H1 (cell line): ENCODE results near the gene RAB7B. TPM values are rescaled to one million over a fixed set of nuclear protein-coding genes. Genes with fewer than 3 reads are reported as not detected.

Experiments
- CTCF ChIA-PET: fragments of 300-600 bp; sonication (Branson Sonifier 250); formaldehyde crosslinking; loops from one replicate; lab custom pipeline; 2021; ENCODE audit not compliant: partially characterized antibody; lab: Charles Lee
- POLR2A ChIA-PET: fragments of 300-600 bp; sonication (Branson Sonifier 250); formaldehyde crosslinking; loops from one replicate; lab custom pipeline; 2021; ENCODE audit warnings: inconsistent platforms; ENCODE audit not compliant: partially characterized antibody; lab: Charles Lee
- DNase-seq, 2 experiments: peaks; one replicate each; pipeline versions ENCODE4 v3.0.0 to v3.0.0-alpha.2; 2010 to 2022; ENCODE audit warnings: low spot score in 2 of 2, low read depth in 1 of 2, mixed read lengths in 1 of 2
- FAIRE-seq: peaks from 2 replicates; lab custom pipeline; 2011; peaks lifted over from hg19 to GRCh38; lab: Jason Lieb, UNC
- H2AFZ ChIP-seq: 2 replicates; pipeline ENCODE4 v1.8.1; 2012; ENCODE audit warnings: low read length, inconsistent platforms
- H2AK5ac ChIP-seq: 2 replicates; pipeline ENCODE4 v1.6.1; 2013; ENCODE audit warnings: low read depth, low read length
- H2BK120ac ChIP-seq: replicated peaks from 2 replicates; pipeline ENCODE3; 2013; ENCODE audit warnings: low read depth, low read length, inconsistent platforms
- H2BK12ac ChIP-seq: 2 replicates; pipeline ENCODE4 v1.6.1; 2013; ENCODE audit warnings: low read depth, low read length
- H2BK15ac ChIP-seq: 2 replicates; pipeline ENCODE4 v1.6.1; 2013; ENCODE audit warnings: low read length
- H2BK20ac ChIP-seq: 2 replicates; pipeline ENCODE4 v1.6.1; 2013; ENCODE audit warnings: low read length
- H2BK5ac ChIP-seq: 2 replicates; pipeline ENCODE4 v1.6.1; 2013; ENCODE audit warnings: low read depth, low read length
- H3K14ac ChIP-seq: 2 replicates; pipeline ENCODE4 v1.6.1; 2013; ENCODE audit warnings: inconsistent platforms; ENCODE audit not compliant: insufficient read length
- H3K18ac ChIP-seq: 2 replicates; pipeline ENCODE4 v1.6.1; 2013; ENCODE audit warnings: low read length; ENCODE audit errors: extremely low read depth
- H3K23ac ChIP-seq: 2 replicates; pipeline ENCODE4 v1.6.1; 2013; ENCODE audit warnings: inconsistent platforms; ENCODE audit not compliant: insufficient read length
- H3K23me2 ChIP-seq: 2 replicates; pipeline ENCODE4 v1.6.1; 2013; ENCODE audit warnings: low read depth, low read length
- H3K27ac ChIP-seq: 2 replicates; pipeline ENCODE4 v1.6.1; 2011; ENCODE audit warnings: low read depth, low read length, inconsistent platforms
- H3K27me3 ChIP-seq, 4 experiments: replicated peaks in 1 of 4; 1 replicate in 1 of 4; 2 replicates in 3 of 4; pipeline versions ENCODE4 v1.6.1 to v1.8.1; 2011 to 2013; ENCODE audit warnings: low read length in 3 of 4, mild to moderate bottlenecking in 3 of 4, inconsistent platforms in 2 of 4, mixed read lengths in 2 of 4, moderate library complexity in 1 of 4; ENCODE audit not compliant: control insufficient read depth in 3 of 4, insufficient read depth in 3 of 4; ENCODE audit errors: extremely low read depth in 1 of 4
- H3K36me3 ChIP-seq, 4 experiments: 2 replicates each; pipeline versions ENCODE4 v1.6.1 to v1.8.1; 2011 to 2013; ENCODE audit warnings: mild to moderate bottlenecking in 4 of 4, low read length in 3 of 4, moderate library complexity in 2 of 4, control low read depth in 1 of 4, inconsistent platforms in 1 of 4; ENCODE audit not compliant: insufficient read depth in 4 of 4, control insufficient read depth in 2 of 4
- H3K4ac ChIP-seq: replicated peaks from 2 replicates; pipeline ENCODE3; 2013; ENCODE audit warnings: low read length, low read depth, mixed read lengths, inconsistent platforms; ENCODE audit not compliant: insufficient read length
- H3K4me1 ChIP-seq, 4 experiments: replicated peaks in 1 of 4; 1 replicate in 1 of 4; 2 replicates in 3 of 4; pipeline versions ENCODE4 v1.6.1 to v1.8.1; 2011 to 2013; ENCODE audit warnings: low read length in 3 of 4, inconsistent platforms in 2 of 4, mixed read lengths in 1 of 4; ENCODE audit not compliant: insufficient read depth in 4 of 4, control insufficient read depth in 3 of 4
- H3K4me2 ChIP-seq, 2 experiments: 2 replicates each; pipeline versions ENCODE4 v1.6.1 to v1.8.1; 2011 to 2013; ENCODE audit warnings: low read depth in 2 of 2, low read length in 2 of 2, control low read depth in 1 of 2, inconsistent platforms in 1 of 2, mild to moderate bottlenecking in 1 of 2; ENCODE audit not compliant: insufficient read depth in 1 of 2
- H3K4me3 ChIP-seq, 4 experiments: fragments of 200-600, 300-600 bp in 1 of 4; sonication (generic), shearing (Covaris generic), sonication (Bioruptor Twin) in 1 of 4; 2 replicates each; pipeline versions ENCODE4 v1.5.1 to v1.8.1; 2011 to 2016; ENCODE audit warnings: low read length in 4 of 4, low read depth in 3 of 4, control low read depth in 2 of 4, inconsistent platforms in 2 of 4, mild to moderate bottlenecking in 2 of 4, mixed read lengths in 1 of 4, moderate library complexity in 1 of 4; ENCODE audit not compliant: insufficient read depth in 2 of 4; ENCODE audit errors: extremely low read depth in 1 of 4
- H3K56ac ChIP-seq: replicated peaks from 2 replicates; pipeline ENCODE3; 2013; ENCODE audit warnings: low read depth, mild to moderate bottlenecking, mixed read lengths, low read length, inconsistent platforms; ENCODE audit not compliant: insufficient read length
- H3K79me1 ChIP-seq: 2 replicates; pipeline ENCODE4 v1.6.1; 2013; ENCODE audit warnings: low read depth, low read length, control low read depth
- H3K79me2 ChIP-seq, 2 experiments: 2 replicates each; pipeline versions ENCODE4 v1.6.1 to v1.8.1; 2012 to 2013; ENCODE audit warnings: low read length in 2 of 2, mild to moderate bottlenecking in 2 of 2, inconsistent platforms in 1 of 2; ENCODE audit not compliant: insufficient read depth in 2 of 2, control insufficient read depth in 1 of 2
- H3K9ac ChIP-seq, 4 experiments: replicated peaks in 1 of 4; 1 replicate in 1 of 4; 2 replicates in 3 of 4; pipeline versions ENCODE4 v1.6.1 to v1.8.1; 2011 to 2013; ENCODE audit warnings: low read depth in 3 of 4, low read length in 3 of 4, control low read depth in 2 of 4, mild to moderate bottlenecking in 2 of 4, moderate library complexity in 2 of 4, inconsistent platforms in 1 of 4; ENCODE audit errors: extremely low read depth in 1 of 4
- H3K9me3 ChIP-seq, 2 experiments: 2 replicates each; pipeline versions ENCODE4 v1.6.1 to v1.8.1; 2012 to 2013; ENCODE audit warnings: mild to moderate bottlenecking in 2 of 2, moderate library complexity in 2 of 2, control low read depth in 1 of 2, inconsistent platforms in 1 of 2, low read depth in 1 of 2, low read length in 1 of 2, mixed read lengths in 1 of 2; ENCODE audit not compliant: insufficient read depth in 2 of 2
- H4K20me1 ChIP-seq, 2 experiments: replicated peaks in 1 of 2; 2 replicates each; pipeline versions ENCODE3 to v1.8.1; 2011 to 2013; ENCODE audit warnings: inconsistent platforms in 2 of 2, low read length in 2 of 2, mild to moderate bottlenecking in 1 of 2; ENCODE audit not compliant: insufficient read depth in 2 of 2, control insufficient read depth in 1 of 2
- H4K5ac ChIP-seq: 2 replicates; pipeline ENCODE4 v1.6.1; 2013; ENCODE audit warnings: low read length, low read depth, mixed read lengths, inconsistent platforms; ENCODE audit not compliant: insufficient read length
- H4K8ac ChIP-seq: 2 replicates; pipeline ENCODE4 v1.8.0; 2013; ENCODE audit warnings: mild to moderate bottlenecking, moderate library complexity, low read length, inconsistent platforms; ENCODE audit not compliant: insufficient read depth; ENCODE audit errors: extremely low read depth
- H4K91ac ChIP-seq: replicated peaks from 2 replicates; pipeline ENCODE3; 2013; ENCODE audit warnings: low read length, mixed read lengths, inconsistent platforms; ENCODE audit not compliant: insufficient read length
- ATF2 ChIP-seq: IDR thresholded peaks from 2 replicates; pipeline ENCODE4 v1.6.1; 2012; ENCODE audit warnings: low read length, inconsistent platforms
- BACH1 ChIP-seq: IDR thresholded peaks from 2 replicates; pipeline ENCODE4 v1.6.1; 2012; ENCODE audit warnings: low read length, improper control_type of control experiment
- CTBP2 ChIP-seq: IDR thresholded peaks from 2 replicates; pipeline ENCODE4 v1.7.0; 2011; ENCODE audit warnings: borderline replicate concordance, mild to moderate bottlenecking, moderate library complexity, mixed read lengths, low read length; ENCODE audit not compliant: insufficient read depth, insufficient read length
- CTCF ChIP-seq, 3 experiments: IDR thresholded peaks; 1 replicate in 2 of 3; 2 replicates in 1 of 3; pipeline versions ENCODE4 v1.5.1 to v1.6.1; 2011; ENCODE audit warnings: low read length in 3 of 3, mild to moderate bottlenecking in 3 of 3, inconsistent platforms in 2 of 3, low read depth in 1 of 3, moderate library complexity in 1 of 3; ENCODE audit not compliant: insufficient read depth in 1 of 3; ENCODE audit errors: control extremely low read depth in 1 of 3
- JUND ChIP-seq: IDR thresholded peaks from 2 replicates; pipeline ENCODE4 v1.6.1; 2011; ENCODE audit warnings: mild to moderate bottlenecking, improper control_type of control experiment, low read length
- KDM1A ChIP-seq: fragments of 200-600, 300-600 bp; sonication (generic); IDR thresholded peaks from 2 replicates; pipeline ENCODE4 v1.7.1; 2016; ENCODE audit warnings: mild to moderate bottlenecking, low read length, borderline replicate concordance
- TAF1 ChIP-seq: IDR thresholded peaks from 2 replicates; pipeline ENCODE4 v1.6.1; 2011; ENCODE audit warnings: mild to moderate bottlenecking, low read depth, low read length
- WGBS, 2 experiments: shearing (Covaris generic) in 1 of 2; methylation state at CpG; one replicate each; pipeline versions ENCODE4 v1.1.6 to v1.1.7; 2013 to 2015; ENCODE audit warnings: low lambda C conversion rate in 2 of 2, mixed read lengths in 2 of 2, inconsistent platforms in 1 of 2, low coverage in 1 of 2, missing lambda C conversion rate in 1 of 2; ENCODE audit not compliant: insufficient replicate concordance in 2 of 2, insufficient coverage in 1 of 2, insufficient read length in 1 of 2; ENCODE audit errors: extremely low coverage in 1 of 2, missing lambda C conversion rate in 1 of 2; 5-methylcytosine and 5-hydroxymethylcytosine counted together
- polyA plus RNA-seq, 7 experiments: library from polyadenylated mRNA; depleted of rRNA in 3 of 7; stranded (reverse) in 5 of 7; unstranded in 2 of 7; fragments of >200 nt in 5 of 7; fragments of 200-250 nt in 2 of 7; gene quantifications; 1 replicate in 5 of 7; 2 replicates in 1 of 7; 4 replicates in 1 of 7; pipeline versions ENCODE4 v1.2.1 to v1.2.3, GENCODE V29; 2011 to 2013; ENCODE audit warnings: missing spikeins in 2 of 7, mixed read lengths in 2 of 7
- total RNA-seq: library from RNA; stranded (reverse); fragmentation: NEBNext Ultra II Directional; extraction: Animal tissue kit (Norgen Biotek cat#: 25700); gene quantifications from 2 replicates; pipeline ENCODE4 v1.2.1, GENCODE V29; 2021
- TF ChIP-seq, protein P1 (sequence below): IDR thresholded peaks from 2 replicates; pipeline ENCODE4 v1.6.1; 2011; ENCODE audit warnings: low read length, improper control_type of control experiment

The RAB7B gene
- total and polyA plus RNA-seq, 2 of the 8 experiments (the other 6 are each of a cell fraction or from before 2014, with no cell fraction given): 0.05 TPM; not detected in 1

GRCh38 chr1:206001476-206001888 lies 1.7 kb downstream of the RAB7B start:
- DNase-seq (no peak), FAIRE-seq (no peak)
- Histone ChIP-seq H3K79me2 (no peaks in the 10 kb centered on the region; a peak in 1 of 4 replicates), H2BK5ac (no peak overlapping the region), H2BK12ac (no peak overlapping the region), H3K14ac (no peak overlapping the region), H3K9ac (no peak overlapping the region), H2BK120ac (no peak overlapping the region), H2BK15ac (no peak overlapping the region), H3K4me2 (no peak overlapping the region), H3K9me3 (no peaks in the 10 kb centered on the region), H4K5ac (no peak overlapping the region), H3K23me2 (peaks cover 12% of the 10 kb centered on the region), H3K79me1 (no peaks in the 10 kb centered on the region), H4K8ac (no peak overlapping the region), H2BK20ac (no peak overlapping the region), H3K4me1 (peaks cover 0 to 3% (median 0%) of the 10 kb centered on the region in 4 experiments; a peak in 2 of 7 replicates), H3K36me3 (no peaks in the 10 kb centered on the region), H4K20me1 (peaks cover 0 to 11% of the 10 kb centered on the region in 2 experiments), H3K27me3 (peaks cover 6 to 25% (median 17%) of the 10 kb centered on the region in 4 experiments), H2AK5ac (no peak overlapping the region), H3K4ac (no peak overlapping the region), H4K91ac (no peak overlapping the region), H2AFZ (0 out of 2 replicates have a peak overlapping the region, but pooled peaks have one; percentile 3), H3K23ac (no peak overlapping the region), H3K56ac (no peak overlapping the region), H3K18ac (no peak overlapping the region), H3K4me3 (no peak overlapping the region), H3K27ac (no peak overlapping the region)
- no peak for TF ChIP-seq JUND
- no peak for TF ChIP-seq TAF1
- TF ChIP-seq CTBP2: no peak
- no peak for TF ChIP-seq ATF2
- no peak for TF ChIP-seq KDM1A
- TF ChIP-seq, protein P1, sequence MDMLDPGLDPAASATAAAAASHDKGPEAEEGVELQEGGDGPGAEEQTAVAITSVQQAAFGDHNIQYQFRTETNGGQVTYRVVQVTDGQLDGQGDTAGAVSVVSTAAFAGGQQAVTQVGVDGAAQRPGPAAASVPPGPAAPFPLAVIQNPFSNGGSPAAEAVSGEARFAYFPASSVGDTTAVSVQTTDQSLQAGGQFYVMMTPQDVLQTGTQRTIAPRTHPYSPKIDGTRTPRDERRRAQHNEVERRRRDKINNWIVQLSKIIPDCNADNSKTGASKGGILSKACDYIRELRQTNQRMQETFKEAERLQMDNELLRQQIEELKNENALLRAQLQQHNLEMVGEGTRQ: no peak
- no peak for TF ChIP-seq BACH1
- no peak for TF ChIP-seq CTCF (IDR thresholded peaks at IDR 0.05; ENCODE audit: control extremely low read depth in 1 of 3, insufficient read depth in 1 of 3, low read depth in 1 of 3, low read length in 3 of 3)
- WGBS, 2 experiments: 79% methylated on average over 3 of the region's 3 CpGs; no CpG with 5 or more reads in 1 of the 2 experiments
- POLR2A ChIA-PET: no interaction called here
- CTCF ChIA-PET: interaction anchor here (1.0 to 1.5 kb wide), 4 partner anchors 15 to 33 kb away, joined by 3 to 4 read pairs (median 3); no protein-coding TSS in a partner anchor
